ENCODE measurements around the gene THSD4.

GRCh38 chr15:71701808-71702207, 586.5 kb downstream of the THSD4 start:
- TF ChIP-seq CTCF (IDR thresholded peaks at IDR 0.05; ENCODE audit: low read length), result no peak
- TF ChIP-seq EZH2 (IDR thresholded peaks at IDR 0.05; ENCODE audit: borderline replicate concordance, low read length), result no peak
